T-cell (primary cell): ENCODE data around the gene NIPAL1. TPM values are rescaled to one million over a fixed set of nuclear protein-coding genes. Genes with fewer than 3 reads are reported as not detected.

ENCODE experiments used
- ATAC-seq, 4 experiments: fragments of 200-7000 bp in 3 of 4; fragments of 150-1000 bp in 1 of 4; cut with Tn5 transposase; replicated peaks in 1 of 4; 1 replicate in 3 of 4; 2 replicates in 1 of 4; pipeline ENCODE4 v1.10.0; 2021; ENCODE audit warnings: moderate library complexity in 3 of 4, mild to moderate bottlenecking in 2 of 4, moderate number of reproducible peaks in 1 of 4
- CTCF ChIA-PET, 2 donors: fragments of 300-600 bp; sonication (Branson Sonifier 250); formaldehyde crosslinking; loops; one replicate each; lab custom pipeline; 2022; ENCODE audit warnings: antibody characterized with exemption in 2 of 2; lab: Charles Lee
- POLR2A ChIA-PET, 2 donors: fragments of 300-600 bp; sonication (Branson Sonifier 250); formaldehyde crosslinking; loops; one replicate each; lab custom pipeline; 2022; ENCODE audit warnings: antibody characterized with exemption in 2 of 2; lab: Charles Lee
- DNase-seq, 35 experiments: peaks; one replicate each; pipeline versions ENCODE4 v3.0.0 to v3.0.0-alpha.2; 2013 to 2023
- H3K27ac ChIP-seq: one replicate; pipeline ENCODE4 v1.5.1; 2013; ENCODE audit warnings: low read length
- H3K27me3 ChIP-seq, 2 experiments: replicated peaks in 1 of 2; 1 replicate in 1 of 2; 2 replicates in 1 of 2; pipeline versions ENCODE4 v1.6.1 to v1.7.0; 2013; ENCODE audit warnings: low read length in 1 of 2, mixed read lengths in 1 of 2; ENCODE audit not compliant: control insufficient read depth in 2 of 2, insufficient read depth in 2 of 2; ENCODE audit errors: extremely low read depth in 1 of 2
- H3K36me3 ChIP-seq, 2 donors: 1 replicate in 1 of 2; 2 replicates in 1 of 2; pipeline versions ENCODE4 v1.6.1 to v1.7.0; 2013; ENCODE audit warnings: low read length in 1 of 2; ENCODE audit not compliant: control insufficient read depth in 2 of 2, insufficient read depth in 1 of 2; ENCODE audit errors: extremely low read depth in 1 of 2
- H3K4me1 ChIP-seq, 2 experiments: 1 replicate in 1 of 2; 2 replicates in 1 of 2; pipeline versions ENCODE4 v1.6.1 to v1.7.0; 2013; ENCODE audit warnings: low read length in 2 of 2, mixed read lengths in 1 of 2; ENCODE audit not compliant: insufficient read depth in 2 of 2, control insufficient read depth in 1 of 2; ENCODE audit errors: extremely low read depth in 1 of 2
- H3K4me3 ChIP-seq, 2 donors: 1 replicate in 1 of 2; 2 replicates in 1 of 2; pipeline versions ENCODE4 v1.5.1 to v1.7.0; 2013; ENCODE audit warnings: mild to moderate bottlenecking in 2 of 2, low read length in 1 of 2, moderate library complexity in 1 of 2; ENCODE audit not compliant: control insufficient read depth in 1 of 2; ENCODE audit errors: extremely low read depth in 1 of 2
- H3K9me3 ChIP-seq: 2 replicates; pipeline ENCODE4 v1.7.0; 2013
- H3K27ac Mint-ChIP-seq, 2 donors: one replicate each; pipeline ENCODE4 v1.8.0; 2020 to 2021; ENCODE audit warnings: mild to moderate bottlenecking in 2 of 2, mixed read lengths in 2 of 2
- H3K27me3 Mint-ChIP-seq, 2 donors: one replicate each; pipeline ENCODE4 v1.8.0; 2021 to 2022; ENCODE audit warnings: mixed read lengths in 2 of 2
- H3K36me3 Mint-ChIP-seq: one replicate; pipeline ENCODE4 v1.8.0; 2021; ENCODE audit warnings: mixed read lengths
- H3K4me1 Mint-ChIP-seq, 3 donors: one replicate each; pipeline ENCODE4 v1.8.0; 2020 to 2022; ENCODE audit warnings: mixed read lengths in 3 of 3, mild to moderate bottlenecking in 1 of 3
- H3K4me3 Mint-ChIP-seq, 3 donors: one replicate each; pipeline ENCODE4 v1.8.0; 2020 to 2022; ENCODE audit warnings: mild to moderate bottlenecking in 3 of 3, mixed read lengths in 3 of 3, moderate library complexity in 3 of 3
- H3K9me3 Mint-ChIP-seq, 3 donors: one replicate each; pipeline ENCODE4 v1.8.0; 2020 to 2022; ENCODE audit warnings: mixed read lengths in 3 of 3
- WGBS: methylation state at CpG from one replicate; pipeline ENCODE4 v1.1.5; 2013; ENCODE audit warnings: missing lambda C conversion rate; ENCODE audit not compliant: insufficient coverage; 5-methylcytosine and 5-hydroxymethylcytosine counted together
- total RNA-seq, 35 experiments: library from RNA in 6 of 35; stranded (reverse) in 6 of 35; fragments of 120-200 nt in 1 of 35; gene quantifications; one replicate each; pipeline versions ENCODE4 v1.2.1 to v1.2.4 and lab custom pipeline; 2013 to 2026

Gene NIPAL1
- total RNA-seq, 5 donors from 2014 or later (not counting 1 experiment from before 2014, with no cell fraction given): 0.77 to 2.9 (median 0.80) TPM

DNA sequence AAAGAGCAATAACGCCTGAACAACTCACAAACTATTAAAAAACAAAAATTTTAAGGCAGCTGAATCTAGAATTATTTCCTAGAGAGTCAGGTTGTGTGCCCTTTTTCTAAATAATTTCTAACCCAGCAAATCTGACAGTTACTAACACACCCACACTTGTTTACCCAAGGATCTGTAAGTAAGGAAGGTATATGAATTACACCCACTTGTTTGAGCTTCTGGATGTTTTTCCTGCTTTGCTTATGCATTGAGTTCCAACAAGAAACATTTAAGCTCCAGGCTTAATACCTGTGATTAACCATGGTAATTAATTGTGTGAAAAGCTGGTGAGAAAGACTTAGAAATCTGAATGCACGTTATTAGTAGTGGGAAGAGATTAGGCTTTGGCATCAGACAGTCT, 1.5 kb downstream of the NIPAL1 start:
- peaks cover 10 to 25% of the 10 kb centered on the region in 2 experiments for H3K27me3 ChIP-seq

DNA sequence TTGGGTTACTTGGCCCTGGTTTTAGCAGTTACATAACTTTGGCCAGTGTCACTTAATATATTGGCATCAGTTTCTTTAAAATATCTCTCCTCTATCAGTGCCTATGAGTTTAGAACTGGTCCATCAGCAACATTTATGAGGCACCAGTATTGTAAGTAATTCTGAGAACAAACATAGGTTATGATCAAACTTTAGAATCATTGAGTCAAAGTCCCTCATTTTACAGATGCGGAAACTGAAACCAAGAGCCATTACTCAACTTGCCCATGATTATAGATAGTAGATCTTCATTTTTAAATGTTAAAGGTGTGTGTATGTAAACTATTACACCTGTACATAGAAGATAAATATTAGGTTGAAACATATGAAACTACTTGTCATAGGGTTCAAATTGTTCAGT, 4.5 kb downstream of the NIPAL1 start:
- Histone ChIP-seq H3K27ac (no peak overlapping the region), H3K4me1 (peaks cover 6 to 12% of the 10 kb centered on the region in 2 experiments), H3K4me3 (no peak overlapping the region), H3K9me3 (no peaks in the 10 kb centered on the region), H3K27me3 (peaks cover 8 to 27% of the 10 kb centered on the region in 2 experiments), H3K36me3 (no peaks in the 10 kb centered on the region)
- H3K27me3 Mint-ChIP-seq: peaks cover 9 to 17% of the 10 kb centered on the region in 2 donors
- no peaks in the 10 kb centered on the region for H3K9me3 Mint-ChIP-seq
- ATAC-seq (no peak), DNase-seq (no peak)
- ChIA-PET CTCF (no interaction called here), POLR2A (no interaction called here)
- H3K27ac Mint-ChIP-seq: no peak overlapping the region
- no peak overlapping the region for H3K4me3 Mint-ChIP-seq
- peaks cover 6 to 9% (median 7%) of the 10 kb centered on the region in 3 donors for H3K4me1 Mint-ChIP-seq
- H3K36me3 Mint-ChIP-seq: no peaks in the 10 kb centered on the region
- no CpG with 5 or more reads among the region's 1 CpG for WGBS

More for the DNA sequence above, 1.5 kb downstream of the NIPAL1 start:
- H3K36me3 Mint-ChIP-seq: no peaks in the 10 kb centered on the region
- H3K4me3 ChIP-seq: no peak overlapping the region
- WGBS: no CpG with 5 or more reads among the region's 2 CpGs
- peaks cover 5 to 10% of the 10 kb centered on the region in 2 donors for H3K27me3 Mint-ChIP-seq
- H3K27ac ChIP-seq: no peak overlapping the region
- H3K9me3 ChIP-seq: no peaks in the 10 kb centered on the region
- DNase-seq (no peak), ATAC-seq (no peak)
- H3K9me3 Mint-ChIP-seq: no peaks in the 10 kb centered on the region
- no peaks in the 10 kb centered on the region for H3K36me3 ChIP-seq
- H3K4me1 ChIP-seq: peaks cover 7 to 20% of the 10 kb centered on the region in 2 experiments
- CTCF ChIA-PET: interaction anchor here (0.6 to 3.1 kb wide), 8 partner anchors 12 to 533 kb away, joined by 3 to 18 read pairs (median 3); partner anchors contain the start of gene ATP10D (in 1 of the 2)
- POLR2A ChIA-PET: interaction anchor here in 1 of 2 donors (0.5 kb wide), 1 partner anchor 102 kb away, joined by 3 read pairs; no protein-coding TSS in a partner anchor
- no peak overlapping the region for H3K27ac Mint-ChIP-seq
- H3K4me3 Mint-ChIP-seq: peak overlapping the region in 1 of 3 donors; percentile 85
- peaks cover 10 to 15% (median 12%) of the 10 kb centered on the region in 3 donors for H3K4me1 Mint-ChIP-seq

DNA sequence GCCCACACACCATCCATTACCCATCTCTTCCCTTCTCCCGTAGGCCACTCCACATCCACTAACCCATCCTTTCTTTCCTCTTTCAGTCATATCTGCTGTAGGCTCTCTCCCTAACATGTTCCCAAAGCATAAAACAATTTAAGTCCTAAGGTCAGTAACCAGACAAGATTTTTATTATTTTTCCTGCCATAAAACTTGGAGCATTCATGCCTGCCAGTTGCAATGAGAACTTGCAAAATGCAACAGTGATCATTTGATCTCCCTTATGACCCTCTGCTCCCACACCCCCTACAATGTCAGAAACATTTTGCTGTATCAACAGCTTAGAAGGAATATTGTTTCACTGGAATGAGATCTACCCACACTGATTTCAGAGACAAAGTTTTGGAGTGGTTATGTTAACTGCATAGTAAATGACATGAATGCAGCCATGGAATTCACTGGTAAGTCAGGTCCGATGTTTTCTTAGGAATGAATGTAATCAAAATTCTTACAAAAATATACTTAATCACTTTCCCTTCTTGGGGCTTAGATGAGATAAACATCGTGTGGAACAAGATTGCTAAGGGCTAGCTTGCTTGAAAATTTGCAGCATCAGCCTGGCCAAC, 5.7 kb downstream of the NIPAL1 start:
- Mint-ChIP-seq H3K27me3 (peaks cover 9 to 17% of the 10 kb centered on the region in 2 donors), H3K9me3 (no peaks in the 10 kb centered on the region), H3K4me3 (no peak overlapping the region), H3K27ac (no peak overlapping the region), H3K36me3 (no peaks in the 10 kb centered on the region), H3K4me1 (peaks cover 4 to 5% (median 5%) of the 10 kb centered on the region in 3 donors)
- Histone ChIP-seq H3K36me3 (no peaks in the 10 kb centered on the region), H3K27me3 (peaks cover 8 to 15% of the 10 kb centered on the region in 2 experiments), H3K4me1 (peaks cover 0 to 2% of the 10 kb centered on the region in 2 experiments), H3K4me3 (no peak overlapping the region), H3K27ac (no peak overlapping the region), H3K9me3 (no peaks in the 10 kb centered on the region)
- POLR2A ChIA-PET: no interaction called here
- no peak for DNase-seq
- WGBS: 100% methylated on average over 1 of the region's 3 CpGs
- no peak for ATAC-seq
- CTCF ChIA-PET: interaction anchor here in 1 of 2 donors (0.6 kb wide), 1 partner anchor 52 kb away, joined by 3 read pairs; no protein-coding TSS in a partner anchor

DNA sequence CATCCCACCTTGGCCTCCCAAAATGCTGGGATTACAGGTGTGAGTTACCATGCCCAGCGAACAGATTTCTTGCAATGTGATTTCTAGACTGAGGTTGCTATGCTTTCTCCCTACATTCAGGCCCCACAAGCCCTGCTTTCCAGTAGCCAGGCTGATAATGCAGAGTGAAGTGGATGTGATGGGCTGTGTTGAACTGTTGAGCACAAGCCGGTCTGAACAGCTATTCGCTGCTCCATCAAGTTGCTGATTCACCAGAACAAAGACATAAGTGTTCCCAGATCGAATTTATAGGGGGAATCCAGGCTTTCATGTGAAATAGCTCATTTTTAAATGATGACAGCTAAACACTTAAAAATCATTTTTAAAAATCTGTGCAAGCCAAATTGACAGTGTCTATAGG, 8.0 kb downstream of the NIPAL1 start:
- Histone ChIP-seq H3K36me3 (no peaks in the 10 kb centered on the region), H3K4me1 (no peaks in the 10 kb centered on the region), H3K4me3 (no peak overlapping the region), H3K27ac (no peak overlapping the region), H3K9me3 (no peaks in the 10 kb centered on the region), H3K27me3 (peaks cover 0 to 13% of the 10 kb centered on the region in 2 experiments)
- ChIA-PET POLR2A (no interaction called here), CTCF (no interaction called here)
- H3K27me3 Mint-ChIP-seq: peaks cover 9 to 17% of the 10 kb centered on the region in 2 donors
- H3K9me3 Mint-ChIP-seq: no peaks in the 10 kb centered on the region
- ATAC-seq (no peak), DNase-seq (no peak)
- no peak overlapping the region for H3K4me3 Mint-ChIP-seq
- no peaks in the 10 kb centered on the region for H3K36me3 Mint-ChIP-seq
- H3K27ac Mint-ChIP-seq: no peak overlapping the region
- WGBS: no CpG with 5 or more reads among the region's 4 CpGs
- peaks cover 0 to 7% (median 2%) of the 10 kb centered on the region in 3 donors for H3K4me1 Mint-ChIP-seq

DNA sequence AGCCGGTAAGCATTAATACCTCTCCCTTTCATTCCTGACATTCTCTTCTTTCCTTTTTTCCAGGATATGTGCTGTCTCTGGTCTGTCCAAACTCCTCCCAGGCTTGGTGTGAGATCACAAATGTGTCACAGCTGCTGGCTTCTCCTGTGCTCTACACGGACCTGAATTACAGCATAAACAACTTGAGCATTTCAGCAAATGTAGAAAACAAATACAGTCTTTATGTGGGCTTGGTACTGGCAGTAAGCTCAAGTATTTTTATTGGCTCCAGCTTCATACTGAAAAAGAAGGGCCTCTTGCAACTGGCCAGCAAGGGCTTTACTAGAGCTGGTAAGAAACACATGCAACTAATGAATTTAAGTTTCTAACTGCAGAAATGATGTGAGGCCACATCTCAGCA, 8.4 kb downstream of the NIPAL1 start:
- Mint-ChIP-seq H3K27me3 (peaks cover 9 to 17% of the 10 kb centered on the region in 2 donors), H3K36me3 (no peaks in the 10 kb centered on the region), H3K4me1 (peaks cover 0 to 7% (median 2%) of the 10 kb centered on the region in 3 donors), H3K9me3 (no peaks in the 10 kb centered on the region), H3K4me3 (no peak overlapping the region), H3K27ac (no peak overlapping the region)
- H3K4me1 ChIP-seq: no peaks in the 10 kb centered on the region
- DNase-seq: no peak
- H3K4me3 ChIP-seq: no peak overlapping the region
- H3K9me3 ChIP-seq: no peaks in the 10 kb centered on the region
- peaks cover 0 to 13% of the 10 kb centered on the region in 2 experiments for H3K27me3 ChIP-seq
- ChIA-PET CTCF (no interaction called here), POLR2A (no interaction called here)
- no peak overlapping the region for H3K27ac ChIP-seq
- no peaks in the 10 kb centered on the region for H3K36me3 ChIP-seq
- 89% methylated on average over 1 of the region's 2 CpGs for WGBS
- no peak for ATAC-seq

DNA sequence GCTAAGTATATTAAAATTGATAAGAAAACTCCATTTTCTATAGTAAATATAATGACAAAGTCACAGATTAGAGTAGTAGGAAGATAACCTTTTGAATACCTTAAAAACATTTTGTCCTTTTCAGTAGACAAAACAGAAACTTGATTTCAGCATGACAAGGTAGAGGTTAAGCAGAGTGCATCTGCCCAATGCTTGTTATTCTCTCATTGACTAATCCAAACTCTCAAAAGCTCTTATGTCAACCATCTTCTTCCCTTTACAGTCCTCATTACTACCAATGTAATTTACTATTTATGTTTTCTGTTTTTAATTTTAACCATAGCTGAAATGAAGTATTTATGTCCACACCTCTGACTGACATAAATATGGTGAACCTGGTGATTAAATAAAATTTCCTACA, 11.1 kb downstream of the NIPAL1 start:
- ATAC-seq (no peak), DNase-seq (no peak)
- ChIA-PET POLR2A (interaction anchor here in 1 of 2 donors (0.6 kb wide), 1 partner anchor 73 kb away, joined by 7 read pairs; no protein-coding TSS in a partner anchor), CTCF (interaction anchor here in 1 of 2 donors (0.6 kb wide), 2 partner anchors 59 to 189 kb away, joined by 3 read pairs; no protein-coding TSS in a partner anchor)
- Mint-ChIP-seq H3K9me3 (no peaks in the 10 kb centered on the region), H3K27ac (no peak overlapping the region), H3K27me3 (peaks cover 4 to 14% of the 10 kb centered on the region in 2 donors), H3K4me3 (no peak overlapping the region), H3K36me3 (no peaks in the 10 kb centered on the region), H3K4me1 (peaks cover 0 to 5% (median 0%) of the 10 kb centered on the region in 3 donors)
- H3K27me3 ChIP-seq: peaks cover 0 to 13% of the 10 kb centered on the region in 2 experiments
- H3K4me1 ChIP-seq: no peaks in the 10 kb centered on the region
- no peak overlapping the region for H3K27ac ChIP-seq
- H3K9me3 ChIP-seq: no peaks in the 10 kb centered on the region
- H3K4me3 ChIP-seq: no peak overlapping the region
- no peaks in the 10 kb centered on the region for H3K36me3 ChIP-seq
